ENCODE measurements around the gene PRRT1. TPM values are rescaled to one million over a fixed set of nuclear protein-coding genes. Genes with fewer than 3 reads are reported as not detected.

Gene PRRT1
- total RNA-seq, 1 experiment from 2014 or later = 1.9 TPM

DNA sequence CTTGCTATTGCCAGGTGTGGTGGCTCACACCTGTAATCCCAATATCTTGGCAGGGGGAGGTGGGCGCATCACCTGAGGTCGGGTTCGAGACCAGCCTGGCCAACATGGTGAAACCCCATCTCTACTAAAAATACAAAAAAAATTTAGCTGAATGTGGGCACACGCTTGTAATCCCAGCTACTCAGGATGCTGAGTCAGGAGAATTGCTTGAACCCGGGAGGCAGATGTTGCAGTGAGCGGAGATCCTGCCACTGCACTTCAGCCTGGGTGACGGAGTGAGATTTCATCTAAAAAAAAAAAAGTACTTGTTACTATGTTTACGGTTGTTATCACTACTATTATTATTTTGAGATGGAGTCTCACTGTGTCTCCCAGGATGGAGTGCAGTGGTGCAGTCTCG is 5.2 kb upstream of the PRRT1 start:
- H3K4me1 ChIP-seq (ENCODE audit: insufficient read depth, low read length) = no peaks in the 10 kb centered on the region; the same call in 1 of the 2 replicates
- H4K5ac ChIP-seq (ENCODE audit: insufficient read length, low read depth, low read length) = no peak overlapping the region
- H3K79me2 ChIP-seq (ENCODE audit: insufficient read depth, low read length) = no peaks in the 10 kb centered on the region; the same call in 1 of the 2 replicates
- H3K4ac ChIP-seq (ENCODE audit: low read depth, low read length) = no peak overlapping the region
- H3K4me2 ChIP-seq (ENCODE audit: insufficient read depth, insufficient read length, low read length) = no peak overlapping the region
- H3K9me3 ChIP-seq (ENCODE audit: control insufficient read depth, low read depth, low read length) = no peaks in the 10 kb centered on the region
- no peak overlapping the region for H3K27ac Mint-ChIP-seq
- no peak overlapping the region for H2BK5ac ChIP-seq (ENCODE audit: insufficient read length, low read length)
- no peak overlapping the region for H3K18ac ChIP-seq (ENCODE audit: insufficient read length, low read depth, low read length)
- no peak overlapping the region for H2BK12ac ChIP-seq (ENCODE audit: insufficient read length, low read depth, low read length)
- H3K9me3 Mint-ChIP-seq = no peaks in the 10 kb centered on the region
- DNase-seq = no peak
- H4K91ac ChIP-seq (ENCODE audit: insufficient read length, low read depth, low read length) = no peak overlapping the region
- no peak overlapping the region for H2BK15ac ChIP-seq (ENCODE audit: low read depth, low read length)
- peaks cover 22 to 47% (median 28%) of the 10 kb centered on the region in 3 experiments for H3K36me3 Mint-ChIP-seq (ENCODE audit: insufficient read depth in 1 of 3, low read depth in 3 of 3)
- H3K9ac ChIP-seq (ENCODE audit: extremely low read depth, insufficient read length, low read length) = no peak overlapping the region
- no peaks in the 10 kb centered on the region; the same call in 1 of the 2 replicates for H3K27me3 ChIP-seq (ENCODE audit: insufficient read depth, low read length)
- no peak overlapping the region for H3K27ac ChIP-seq (ENCODE audit: insufficient read length, low read depth, low read length)
- peaks cover 2% of the 10 kb centered on the region; the same call in 1 of the 2 replicates for H3K27me3 Mint-ChIP-seq (ENCODE audit: low read depth)
- no peak overlapping the region for H3K23ac ChIP-seq (ENCODE audit: insufficient read length, low read depth, low read length)
- H2AK5ac ChIP-seq (ENCODE audit: insufficient read length, low read length) = no peak overlapping the region
- no peaks in the 10 kb centered on the region for H3K79me1 ChIP-seq (ENCODE audit: insufficient read depth, low read depth, low read length, poor library complexity, severe bottlenecking)
- H3T11ph ChIP-seq (ENCODE audit: low read length) = no peak overlapping the region
- H4K8ac ChIP-seq (replicated peaks; ENCODE audit: insufficient read length, low read depth, low read length) = no peak overlapping the region
- no peak overlapping the region for H3K56ac ChIP-seq (ENCODE audit: insufficient read length, low read depth, low read length)
- H3K23me2 ChIP-seq (ENCODE audit: insufficient read length, low read depth, low read length, poor library complexity, severe bottlenecking) = peaks cover 24% of the 10 kb centered on the region
- TF ChIP-seq, protein P1, sequence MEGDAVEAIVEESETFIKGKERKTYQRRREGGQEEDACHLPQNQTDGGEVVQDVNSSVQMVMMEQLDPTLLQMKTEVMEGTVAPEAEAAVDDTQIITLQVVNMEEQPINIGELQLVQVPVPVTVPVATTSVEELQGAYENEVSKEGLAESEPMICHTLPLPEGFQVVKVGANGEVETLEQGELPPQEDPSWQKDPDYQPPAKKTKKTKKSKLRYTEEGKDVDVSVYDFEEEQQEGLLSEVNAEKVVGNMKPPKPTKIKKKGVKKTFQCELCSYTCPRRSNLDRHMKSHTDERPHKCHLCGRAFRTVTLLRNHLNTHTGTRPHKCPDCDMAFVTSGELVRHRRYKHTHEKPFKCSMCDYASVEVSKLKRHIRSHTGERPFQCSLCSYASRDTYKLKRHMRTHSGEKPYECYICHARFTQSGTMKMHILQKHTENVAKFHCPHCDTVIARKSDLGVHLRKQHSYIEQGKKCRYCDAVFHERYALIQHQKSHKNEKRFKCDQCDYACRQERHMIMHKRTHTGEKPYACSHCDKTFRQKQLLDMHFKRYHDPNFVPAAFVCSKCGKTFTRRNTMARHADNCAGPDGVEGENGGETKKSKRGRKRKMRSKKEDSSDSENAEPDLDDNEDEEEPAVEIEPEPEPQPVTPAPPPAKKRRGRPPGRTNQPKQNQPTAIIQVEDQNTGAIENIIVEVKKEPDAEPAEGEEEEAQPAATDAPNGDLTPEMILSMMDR (conservative IDR thresholded peaks at IDR 0.05) = no peak
- no peak overlapping the region for H2BK120ac ChIP-seq (ENCODE audit: low read depth, low read length, poor library complexity, severe bottlenecking)
- H3K4me1 Mint-ChIP-seq = peaks cover 21 to 23% of the 10 kb centered on the region in 2 experiments
- no CpG with 5 or more reads among the region's 9 CpGs for WGBS (ENCODE audit: extremely low coverage, insufficient read length, low lambda C conversion rate)
- H3K14ac ChIP-seq (ENCODE audit: insufficient read depth, low read length) = no peak overlapping the region
- H4K20me1 ChIP-seq (ENCODE audit: control insufficient read depth, insufficient read depth, insufficient read length) = no peaks in the 10 kb centered on the region
- no peak overlapping the region for H2BK20ac ChIP-seq (ENCODE audit: low read depth, low read length, poor library complexity, severe bottlenecking)
- H2AFZ ChIP-seq (ENCODE audit: low read length) = no peak overlapping the region
- H3K4me3 Mint-ChIP-seq = no peak overlapping the region

Measured in H9 (cell line).